Fibroblast of lung (primary cell): Measurements from ENCODE around the gene GCM1.
A peak's percentile ranks its signal among the peaks of the same experiment; 100 is the strongest.

ENCODE experiments used
- EZH2 ChIP-seq: IDR thresholded peaks from 2 replicates; pipeline ENCODE4 v1.5.1; 2012; ENCODE audit warnings: low read length, control low read depth, mild to moderate bottlenecking; ENCODE audit errors: missing control alignments
- TF ChIP-seq, protein P1 (sequence below), 2 donors: IDR thresholded peaks in 1 of 2; conservative IDR thresholded peaks in 1 of 2; 1 replicate in 1 of 2; 2 replicates in 1 of 2; pipeline ENCODE4 v1.5.1; 2011 to 2012; ENCODE audit warnings: low read length in 2 of 2, control low read depth in 1 of 2, inconsistent platforms in 1 of 2, low read depth in 1 of 2, mild to moderate bottlenecking in 1 of 2

DNA sequence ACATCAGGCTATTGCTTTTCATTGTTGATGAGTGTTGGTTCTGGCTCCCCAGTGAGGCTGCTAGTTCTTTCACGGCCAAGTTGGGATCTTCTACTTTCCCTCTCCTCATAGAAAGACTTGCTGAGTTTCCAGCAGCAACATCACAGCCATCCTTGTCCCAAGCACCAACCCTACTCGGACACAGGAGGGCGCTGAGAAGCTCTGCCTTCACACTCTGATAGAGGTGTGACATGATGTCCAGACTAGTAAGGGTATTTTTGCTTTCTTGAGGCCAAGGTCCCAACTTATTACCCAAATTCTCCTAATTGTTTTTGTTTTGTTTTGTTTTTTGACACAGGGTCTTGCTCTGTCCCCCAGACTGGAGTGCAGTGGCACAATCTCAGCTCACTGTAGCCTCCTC, 3.0 kb upstream of the GCM1 start:
- TF ChIP-seq, protein P1, sequence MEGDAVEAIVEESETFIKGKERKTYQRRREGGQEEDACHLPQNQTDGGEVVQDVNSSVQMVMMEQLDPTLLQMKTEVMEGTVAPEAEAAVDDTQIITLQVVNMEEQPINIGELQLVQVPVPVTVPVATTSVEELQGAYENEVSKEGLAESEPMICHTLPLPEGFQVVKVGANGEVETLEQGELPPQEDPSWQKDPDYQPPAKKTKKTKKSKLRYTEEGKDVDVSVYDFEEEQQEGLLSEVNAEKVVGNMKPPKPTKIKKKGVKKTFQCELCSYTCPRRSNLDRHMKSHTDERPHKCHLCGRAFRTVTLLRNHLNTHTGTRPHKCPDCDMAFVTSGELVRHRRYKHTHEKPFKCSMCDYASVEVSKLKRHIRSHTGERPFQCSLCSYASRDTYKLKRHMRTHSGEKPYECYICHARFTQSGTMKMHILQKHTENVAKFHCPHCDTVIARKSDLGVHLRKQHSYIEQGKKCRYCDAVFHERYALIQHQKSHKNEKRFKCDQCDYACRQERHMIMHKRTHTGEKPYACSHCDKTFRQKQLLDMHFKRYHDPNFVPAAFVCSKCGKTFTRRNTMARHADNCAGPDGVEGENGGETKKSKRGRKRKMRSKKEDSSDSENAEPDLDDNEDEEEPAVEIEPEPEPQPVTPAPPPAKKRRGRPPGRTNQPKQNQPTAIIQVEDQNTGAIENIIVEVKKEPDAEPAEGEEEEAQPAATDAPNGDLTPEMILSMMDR (conservative IDR thresholded peaks at IDR 0.05 in 1 of 2, IDR thresholded peaks at IDR 0.05 in 1 of 2; ENCODE audit: low read depth in 1 of 2, low read length in 2 of 2): peak in 1 of 2 donors; percentile 32
- no peak for TF ChIP-seq EZH2
